ENCODE measurements around the gene FBXL5.

- no peak for TF ChIP-seq CTCF (IDR thresholded peaks at IDR 0.05)
- no peak for TF ChIP-seq POLR2AphosphoS5 (IDR thresholded peaks at IDR 0.05)
- TF ChIP-seq POLR2A (IDR thresholded peaks at IDR 0.05) = no peak
Measured at GRCh38 chr4:15676039-15676438, 20.9 kb upstream of the FBXL5 start.

All from breast epithelium (tissue), 3 donors.